GM19043 (cell line): ENCODE results near the gene GBA3.

Source experiments
- ATAC-seq: cut with Tn5 transposase; IDR thresholded peaks from one replicate; pipeline ENCODE4 v1.9.1; 2021; ENCODE audit warnings: low read depth; ENCODE audit not compliant: unreplicated experiment

The GBA3 gene

GRCh38 chr4:22692736-22693135 lies at the start of gene GBA3:
GBA3 (plus strand) TSS chr4:22692937.
- no peak for ATAC-seq

DNA sequence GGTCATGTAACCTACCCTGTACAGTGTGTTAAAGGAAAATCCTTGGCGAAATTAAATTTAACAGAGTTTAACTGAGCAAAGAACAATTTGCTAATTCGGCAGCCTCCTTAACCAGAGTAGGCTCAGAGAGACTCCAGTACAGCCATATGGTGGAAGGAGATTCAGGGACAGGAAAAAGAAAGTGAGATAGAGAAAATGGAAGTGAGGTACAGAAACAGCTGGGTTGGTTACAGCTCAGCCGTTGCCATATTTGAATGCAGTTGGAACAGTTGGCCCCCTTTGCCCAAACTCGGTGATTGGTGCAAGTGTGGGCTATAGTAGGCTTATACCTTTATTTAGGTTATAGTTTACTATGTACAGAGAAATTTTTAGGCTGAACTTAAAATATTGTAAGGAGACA lies 48.8 kb upstream of the GBA3 start:
- no peak for ATAC-seq

DNA sequence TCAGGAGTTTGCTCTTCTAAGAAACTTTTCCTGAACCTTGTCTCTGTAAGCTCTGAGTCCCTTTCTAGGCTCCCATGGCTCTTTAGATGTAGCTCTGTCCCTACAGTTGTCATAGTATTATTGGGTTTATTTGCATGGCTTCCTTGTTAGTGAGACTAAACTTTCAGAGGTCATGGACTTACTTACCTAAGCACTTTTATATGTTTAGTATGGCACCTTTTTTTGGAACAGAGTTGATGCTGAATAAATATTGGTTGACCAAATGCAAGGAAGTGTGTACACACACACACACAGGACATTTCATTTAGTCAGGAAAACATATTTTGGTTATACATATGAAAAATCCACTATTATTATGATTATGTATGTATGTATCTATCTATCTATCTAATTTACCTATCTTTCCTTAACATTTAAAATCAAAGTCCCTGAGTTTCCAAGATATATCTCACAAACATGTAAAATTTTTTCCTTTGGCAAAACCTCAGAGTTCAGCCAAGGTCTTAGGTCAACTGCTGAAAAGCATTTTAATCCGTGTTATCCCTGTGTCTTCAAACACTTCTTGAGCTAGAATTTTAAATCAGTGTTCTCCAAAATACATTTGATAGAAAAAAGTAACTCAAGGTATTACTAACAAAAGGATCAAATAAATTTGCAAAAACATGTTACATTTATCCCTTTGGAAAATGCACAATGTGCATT lies 47.1 kb upstream of the GBA3 start:
- ATAC-seq, result no peak

DNA sequence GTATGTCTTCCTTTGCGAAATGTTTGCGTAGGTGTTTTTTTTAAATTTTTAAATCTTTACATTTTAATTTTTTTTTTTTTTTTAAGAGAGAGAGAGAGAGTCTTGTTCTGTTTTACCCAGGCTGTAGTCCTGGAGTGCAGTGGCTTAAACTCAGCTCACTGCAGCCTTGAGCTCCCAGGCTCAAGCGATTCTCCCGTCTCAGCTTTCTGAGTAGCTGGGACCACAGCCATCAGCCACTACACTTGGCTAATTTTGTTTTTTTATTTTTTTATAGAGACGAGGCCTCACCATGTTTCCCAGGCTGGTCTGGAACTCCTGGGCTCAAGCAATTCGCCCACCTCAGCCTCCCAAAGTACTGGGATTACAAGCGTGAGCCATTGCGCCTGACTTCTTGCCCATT lies 43.7 kb upstream of the GBA3 start:
- ATAC-seq, result no peak

- no peak for ATAC-seq
These were observed 42.0 kb upstream of the GBA3 start for GRCh38 chr4:22650771-22651170.

- no peak for ATAC-seq
These were observed 39.0 kb upstream of the GBA3 start for GRCh38 chr4:22653752-22654151.

GRCh38 chr4:22661443-22661842 lies 31.3 kb upstream of the GBA3 start:
- no peak for ATAC-seq

DNA sequence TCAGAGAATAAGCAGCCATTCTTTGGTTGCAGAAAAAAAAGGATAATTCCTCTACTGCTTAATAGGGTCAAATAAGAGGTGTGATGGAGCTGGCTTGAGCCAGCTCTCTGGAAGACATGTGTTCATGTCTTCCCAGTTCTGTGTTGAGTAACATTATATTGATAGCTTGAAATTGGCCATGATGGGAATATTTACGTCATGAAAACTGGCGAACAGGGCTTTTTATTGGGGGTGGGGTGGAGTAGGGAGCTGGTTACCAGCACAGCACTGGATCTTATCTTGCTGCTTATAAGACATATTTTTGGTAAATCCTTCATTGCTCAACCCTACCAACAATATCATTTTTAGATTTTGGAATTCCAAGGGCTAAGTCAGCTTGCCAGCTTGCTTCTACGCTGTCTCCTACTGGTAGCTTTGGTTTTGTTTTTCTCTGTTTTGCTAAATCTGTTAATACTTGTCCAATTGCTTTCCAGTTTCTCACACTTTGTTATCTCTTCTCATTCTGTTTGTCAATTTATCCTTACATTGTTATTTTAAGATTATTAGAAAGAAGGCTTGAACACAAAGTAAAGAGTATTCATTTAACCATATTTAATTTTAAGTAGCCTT lies 25.3 kb upstream of the GBA3 start:
- ATAC-seq, result no peak

- no peak for ATAC-seq
These were observed 24.4 kb upstream of the GBA3 start for GRCh38 chr4:22668301-22668700.

DNA sequence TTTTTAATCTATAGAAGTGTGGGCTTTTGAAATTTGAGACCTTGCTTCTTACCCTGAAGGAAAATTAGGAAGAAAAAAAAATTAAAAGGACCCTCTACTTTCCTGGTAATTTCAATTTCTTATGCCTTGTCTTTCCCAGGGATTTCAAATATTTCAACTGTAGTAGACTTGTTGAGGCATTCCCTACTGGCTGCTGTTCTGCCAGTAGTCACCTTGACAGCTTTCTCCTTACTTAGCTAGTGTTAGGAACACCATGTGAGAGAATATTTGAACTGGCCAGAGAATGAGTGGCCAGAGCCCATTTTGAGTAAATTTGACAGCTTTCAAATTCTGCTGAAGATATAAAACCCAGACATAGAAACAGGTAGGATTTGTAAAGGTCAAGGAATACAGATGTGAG lies 24.0 kb upstream of the GBA3 start:
- ATAC-seq, result no peak

DNA sequence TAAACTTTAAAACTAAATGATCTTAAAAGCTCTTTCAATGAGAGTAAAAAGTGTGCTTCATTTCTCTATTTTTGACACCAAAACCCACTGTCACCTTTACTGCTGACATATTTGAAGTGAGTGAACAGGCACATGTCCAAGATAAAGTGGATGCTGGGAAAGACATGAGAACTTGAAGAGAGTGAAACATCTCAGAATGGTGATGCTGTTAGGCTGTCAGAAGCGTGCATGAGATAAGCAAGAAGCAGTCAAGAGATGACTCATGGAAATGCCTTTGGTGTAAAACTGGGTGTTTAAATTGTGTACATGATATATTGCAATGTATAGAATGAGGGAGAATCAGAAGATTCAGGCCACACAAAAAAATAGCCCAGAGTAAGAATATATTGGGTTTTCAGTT lies 21.8 kb upstream of the GBA3 start:
- no peak for ATAC-seq

DNA sequence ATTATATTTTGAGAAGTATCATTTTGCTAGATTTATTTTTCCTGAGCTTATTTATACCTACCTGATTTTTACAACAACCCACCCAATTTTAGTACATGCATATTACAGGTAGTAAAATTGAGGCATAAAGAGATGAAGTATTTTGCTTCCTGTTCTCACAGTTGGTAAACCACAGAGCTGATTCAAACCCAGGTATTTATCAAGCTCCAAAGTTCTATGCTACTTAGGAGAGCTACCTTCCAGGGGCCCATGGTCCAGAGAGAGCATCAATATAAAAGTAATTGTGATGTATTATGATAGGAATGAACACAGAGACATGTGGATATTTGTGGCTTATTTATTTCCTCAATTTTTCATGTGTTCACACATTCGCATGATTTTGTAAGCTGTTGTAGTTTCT lies 20.2 kb upstream of the GBA3 start:
- ATAC-seq, result no peak

- no peak for ATAC-seq
These were observed 19.8 kb upstream of the GBA3 start for GRCh38 chr4:22672944-22673343.

DNA sequence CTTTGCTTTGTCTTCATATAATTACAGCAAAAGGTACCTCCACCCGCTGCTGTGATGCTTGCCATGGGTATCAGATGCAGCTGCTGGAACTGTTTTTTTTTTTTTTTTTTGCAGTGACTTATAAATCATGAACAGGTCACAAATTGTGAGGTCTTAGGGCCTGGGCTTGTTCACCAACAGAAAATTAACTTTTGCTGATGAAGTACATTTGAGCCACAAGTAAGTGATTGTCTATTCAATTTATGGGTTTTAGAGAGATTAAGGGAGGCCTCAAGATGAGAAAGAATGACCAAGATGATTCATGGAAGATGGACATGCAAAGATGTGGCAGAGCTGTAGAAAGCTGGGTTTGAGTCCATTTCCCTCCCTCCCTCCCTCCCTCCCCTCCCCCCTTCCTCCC lies 18.0 kb upstream of the GBA3 start:
- ATAC-seq, result no peak

DNA sequence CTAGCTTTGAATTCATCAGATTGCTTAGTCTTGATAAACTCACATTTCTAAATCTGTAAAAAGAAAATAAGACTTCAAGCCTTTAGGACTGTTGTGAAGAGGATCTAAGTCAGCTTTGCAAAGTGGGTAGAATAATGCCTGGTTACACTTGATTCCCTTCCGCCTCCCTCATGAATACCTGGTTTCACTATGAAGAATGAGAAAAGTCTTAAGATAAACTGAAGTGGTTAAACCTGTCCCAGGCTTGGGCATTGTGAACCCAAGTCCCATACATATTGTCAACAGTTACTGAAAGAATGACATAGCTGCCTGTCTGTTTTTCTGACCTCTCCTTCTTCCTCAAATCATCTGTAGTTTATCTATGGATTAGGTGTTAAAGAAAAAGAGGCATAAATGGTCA lies 16.7 kb upstream of the GBA3 start:
- ATAC-seq, result no peak

- ATAC-seq, result no peak
These were observed 15.0 kb upstream of the GBA3 start for GRCh38 chr4:22677780-22678179.

- no peak for ATAC-seq
These were observed 13.5 kb upstream of the GBA3 start for GRCh38 chr4:22678940-22679854.

DNA sequence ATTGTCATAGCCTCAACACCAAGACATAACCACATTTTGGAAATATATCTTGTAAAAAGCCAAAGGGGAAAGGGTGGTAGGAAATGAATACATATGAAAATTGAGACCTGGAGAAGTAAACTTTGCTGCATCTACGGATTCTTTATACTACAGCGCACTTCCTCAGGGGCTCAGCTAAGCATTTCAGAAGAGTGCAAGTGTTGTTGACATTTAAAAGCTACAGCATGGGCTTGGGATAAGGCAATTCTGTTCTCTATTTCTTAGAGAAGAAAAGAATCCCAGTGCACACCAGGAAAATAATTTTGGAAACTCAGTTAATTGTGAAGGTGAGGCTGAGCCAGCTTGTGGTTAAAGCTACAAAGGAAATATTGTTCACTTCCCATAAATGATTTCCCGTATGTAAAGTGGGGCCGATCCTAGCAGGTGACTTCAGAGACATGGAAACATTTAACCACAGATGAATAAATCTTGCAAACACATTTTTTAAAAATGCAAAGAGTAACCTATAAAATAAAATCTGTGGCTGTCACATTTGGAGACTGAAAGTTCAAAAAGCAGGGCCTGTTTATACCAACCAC lies 12.6 kb upstream of the GBA3 start:
- no peak for ATAC-seq

DNA sequence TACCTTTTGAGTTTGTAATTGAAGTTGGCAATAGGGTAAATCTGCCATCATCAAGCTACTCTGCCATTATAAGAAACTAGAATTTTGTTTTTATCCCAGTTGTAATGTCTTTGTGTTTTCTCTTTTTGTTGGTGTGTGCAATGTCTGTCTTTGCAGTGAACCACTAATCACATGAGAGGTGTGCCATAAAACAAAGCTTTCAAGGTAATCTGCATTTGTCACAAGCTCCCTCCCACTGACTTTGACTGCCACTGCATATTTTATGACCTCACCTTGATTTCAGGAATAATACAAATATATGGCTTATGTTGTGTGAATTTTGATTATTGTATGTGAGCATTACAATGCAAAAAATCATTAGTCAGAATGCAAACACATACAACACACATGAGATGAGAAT lies 9.0 kb upstream of the GBA3 start:
- no peak for ATAC-seq

DNA sequence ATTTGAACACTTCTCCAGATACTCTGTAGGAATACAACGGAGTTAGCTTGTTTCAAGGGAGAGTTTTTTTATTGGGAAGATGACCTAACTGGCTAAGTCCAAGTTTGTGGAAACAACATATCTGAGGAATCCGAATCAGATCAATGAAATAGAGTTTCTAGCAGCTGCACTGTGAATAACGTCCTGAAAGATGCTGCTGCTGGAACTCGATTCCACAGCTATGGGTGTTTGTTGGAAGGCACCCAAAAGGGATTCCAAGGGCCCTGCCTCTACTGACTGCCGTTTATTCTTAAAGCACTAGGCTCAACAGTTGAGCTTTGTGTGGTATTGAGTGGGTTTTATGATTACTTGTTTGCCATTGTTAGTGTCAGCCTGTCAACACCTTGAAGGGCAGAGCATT lies 6.6 kb upstream of the GBA3 start:
- no peak for ATAC-seq

DNA sequence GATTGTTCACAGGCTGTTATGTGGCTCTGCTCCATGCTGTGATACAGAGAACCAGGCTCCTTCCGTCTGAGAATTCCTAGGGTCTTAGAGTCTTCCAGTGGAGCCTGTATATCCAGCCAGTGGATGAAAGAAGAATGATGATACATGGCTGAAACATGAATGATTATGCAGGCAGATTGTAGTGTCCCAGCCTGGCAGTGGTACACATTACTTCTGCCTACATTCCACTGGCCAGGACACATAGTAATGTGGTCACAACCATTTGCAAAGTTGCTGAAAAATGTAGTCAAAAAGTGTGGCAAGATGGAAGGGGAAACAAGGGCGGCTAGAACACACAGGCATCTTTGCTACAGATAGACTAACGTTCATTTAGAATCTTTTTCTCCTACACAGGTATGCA lies 4.5 kb upstream of the GBA3 start:
- no peak for ATAC-seq
